Neural progenitor cell (in vitro differentiated cells): Measurements from ENCODE around the gene PINLYP.

ENCODE experiments used
- EZH2phosphoT487 ChIP-seq: fragments of 200-600 bp; sonication (generic); IDR thresholded peaks from 2 replicates; pipeline ENCODE4 v1.6.1; 2017; ENCODE audit warnings: antibody characterized with exemption
- TF ChIP-seq, protein P1 (sequence below): fragments of 200-600 bp; sonication (generic); IDR thresholded peaks from 2 replicates; pipeline ENCODE4 v1.5.1; 2017; ENCODE audit warnings: antibody characterized with exemption, mild to moderate bottlenecking

DNA sequence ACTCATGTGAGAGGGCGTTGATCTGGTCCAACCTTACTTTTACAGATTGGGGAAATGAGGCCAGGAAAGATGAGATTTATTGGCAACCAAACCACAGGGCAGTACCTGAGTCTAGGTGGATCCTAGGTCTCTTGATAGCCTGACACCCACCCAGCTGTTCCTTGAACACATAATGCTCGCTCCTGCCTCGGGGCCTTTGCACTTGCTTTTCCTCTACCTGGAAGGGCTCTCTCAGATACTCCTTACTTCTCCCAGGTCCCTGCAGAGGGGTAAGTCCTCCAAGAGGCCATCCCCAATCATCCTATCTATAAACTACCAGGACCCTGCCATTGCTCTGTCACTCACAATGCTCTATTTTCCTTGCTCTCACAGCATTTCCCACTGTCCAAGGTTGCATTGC is 35.2 kb upstream of the PINLYP start:
- TF ChIP-seq EZH2phosphoT487: no peak
- TF ChIP-seq, protein P1, sequence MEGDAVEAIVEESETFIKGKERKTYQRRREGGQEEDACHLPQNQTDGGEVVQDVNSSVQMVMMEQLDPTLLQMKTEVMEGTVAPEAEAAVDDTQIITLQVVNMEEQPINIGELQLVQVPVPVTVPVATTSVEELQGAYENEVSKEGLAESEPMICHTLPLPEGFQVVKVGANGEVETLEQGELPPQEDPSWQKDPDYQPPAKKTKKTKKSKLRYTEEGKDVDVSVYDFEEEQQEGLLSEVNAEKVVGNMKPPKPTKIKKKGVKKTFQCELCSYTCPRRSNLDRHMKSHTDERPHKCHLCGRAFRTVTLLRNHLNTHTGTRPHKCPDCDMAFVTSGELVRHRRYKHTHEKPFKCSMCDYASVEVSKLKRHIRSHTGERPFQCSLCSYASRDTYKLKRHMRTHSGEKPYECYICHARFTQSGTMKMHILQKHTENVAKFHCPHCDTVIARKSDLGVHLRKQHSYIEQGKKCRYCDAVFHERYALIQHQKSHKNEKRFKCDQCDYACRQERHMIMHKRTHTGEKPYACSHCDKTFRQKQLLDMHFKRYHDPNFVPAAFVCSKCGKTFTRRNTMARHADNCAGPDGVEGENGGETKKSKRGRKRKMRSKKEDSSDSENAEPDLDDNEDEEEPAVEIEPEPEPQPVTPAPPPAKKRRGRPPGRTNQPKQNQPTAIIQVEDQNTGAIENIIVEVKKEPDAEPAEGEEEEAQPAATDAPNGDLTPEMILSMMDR: no peak
